Mesenteric fat pad (tissue), 1 donor: ENCODE data around the gene ADAMTS15. TPM values are rescaled to one million over a fixed set of nuclear protein-coding genes. Genes with fewer than 3 reads are reported as not detected.

Experiments used
- DNase-seq: peaks from one replicate; pipeline ENCODE4 v3.0.0-alpha.2; 2020; ENCODE audit warnings: low spot score
- total RNA-seq: library from RNA; stranded (reverse); fragmentation: NEBNext Ultra II Directional; extraction: Animal tissue kit (Norgen Biotek cat#: 25700); gene quantifications from one replicate; pipeline ENCODE4 v1.2.1, GENCODE V29; 2021
- donor health status: DM: yes; HTN: yes; CAD: no.

The ADAMTS15 gene
- total RNA-seq, 1 donor from 2014 or later = 61.2 TPM

DNA sequence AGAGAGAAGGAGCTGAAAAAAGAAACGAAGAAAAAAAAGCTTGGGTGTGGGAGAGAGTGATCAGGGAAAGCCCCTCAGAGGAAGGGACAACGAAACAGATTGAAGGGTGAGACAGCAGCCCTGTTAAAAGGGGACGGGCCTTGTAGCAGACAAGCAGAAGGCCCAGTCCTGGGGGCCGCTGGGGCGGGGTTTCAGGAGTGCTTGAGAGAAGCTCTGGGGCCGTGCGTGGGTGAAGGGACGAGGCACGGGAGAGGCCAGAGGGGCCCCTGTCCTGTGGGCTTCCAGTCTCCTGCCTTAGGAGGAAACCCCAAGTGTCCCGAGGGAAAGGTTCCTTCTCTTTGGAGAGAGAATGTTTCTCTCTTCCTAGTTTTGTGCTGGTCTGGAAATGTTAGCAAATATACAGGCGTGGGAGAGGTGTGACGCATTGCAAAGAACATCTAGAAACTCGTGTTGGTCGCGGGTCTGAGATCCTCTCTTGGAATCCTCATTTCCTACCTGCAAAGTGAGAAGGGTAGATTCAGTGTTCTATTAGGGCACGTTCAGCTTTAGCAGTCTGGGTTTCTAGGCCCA lies 28.6 kb downstream of the ADAMTS15 start:
- DNase-seq = no peak

DNA sequence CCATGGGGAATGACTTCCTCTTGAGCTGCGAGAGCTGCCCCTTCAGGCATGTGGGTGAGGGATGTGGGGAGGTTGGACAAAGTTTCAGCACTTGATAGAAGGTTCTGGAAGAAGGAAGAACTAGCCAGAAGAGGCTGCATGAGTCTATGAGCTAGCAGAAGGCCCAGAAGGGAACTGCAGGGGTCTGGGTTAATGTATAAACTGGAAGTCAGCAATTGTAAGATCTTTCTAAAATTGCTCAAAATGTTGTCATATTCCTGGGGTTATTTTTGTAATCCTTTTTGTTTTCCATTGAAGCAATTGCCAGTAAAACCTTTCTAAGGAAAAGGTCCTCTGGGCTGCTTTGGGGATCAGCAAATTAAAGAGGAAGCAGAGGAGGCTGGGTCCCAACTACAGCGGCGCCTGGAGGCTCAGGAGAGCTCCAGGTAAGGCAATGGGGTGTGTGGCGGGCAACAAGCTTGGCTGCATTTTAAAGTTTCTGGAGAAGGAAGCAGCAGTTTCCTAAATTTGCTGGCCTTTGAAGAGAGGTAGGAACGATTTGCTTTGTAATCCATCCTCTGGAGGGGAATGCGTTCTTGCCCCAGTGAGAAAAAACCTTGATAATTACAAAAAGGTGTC lies 29.2 kb downstream of the ADAMTS15 start:
- DNase-seq = no peak

DNA sequence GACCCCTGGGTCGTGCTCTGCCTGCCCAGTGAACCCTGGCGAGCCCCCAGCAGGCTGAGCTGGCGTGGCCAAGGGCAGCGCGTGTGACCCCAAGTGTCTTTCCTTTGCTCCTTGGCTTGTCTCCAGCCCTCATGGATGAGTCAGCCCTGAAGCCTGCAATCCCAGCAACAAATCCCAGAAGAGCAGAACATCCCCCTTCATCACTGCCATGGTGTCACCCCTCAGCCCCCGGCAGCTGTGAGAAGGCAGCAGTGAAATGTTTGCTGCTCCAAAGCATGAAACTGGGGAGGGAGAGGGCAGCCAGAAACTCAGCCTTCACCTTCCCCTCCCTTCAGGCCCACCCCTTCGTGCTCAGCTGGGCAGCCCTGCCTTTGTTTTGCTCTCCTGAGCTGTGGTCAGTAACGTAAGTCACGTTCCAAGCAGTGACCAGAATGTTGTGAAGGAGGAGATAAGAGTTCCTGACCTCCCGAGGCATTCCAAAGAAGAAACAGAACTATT lies 29.8 kb downstream of the ADAMTS15 start:
- DNase-seq = no peak

DNA sequence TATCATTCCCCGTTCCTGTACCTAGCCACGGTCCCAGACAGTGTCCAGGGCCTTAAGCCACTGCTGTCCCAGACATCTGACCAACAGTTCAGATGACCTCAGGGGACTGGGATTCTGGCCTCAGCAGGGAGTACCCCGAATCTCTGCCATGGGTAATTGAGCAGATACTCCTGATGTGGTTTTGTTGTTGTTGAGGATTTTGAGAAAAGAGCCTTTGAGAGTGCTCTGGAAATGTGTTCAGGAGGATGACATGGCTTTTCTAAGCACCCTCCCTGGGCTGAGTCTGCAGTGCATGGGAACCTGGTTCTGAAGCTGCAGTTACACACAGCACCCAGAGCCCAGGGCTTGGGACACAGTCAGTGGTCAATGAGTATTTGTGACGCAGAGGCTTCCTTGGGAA lies 30.4 kb downstream of the ADAMTS15 start:
- no peak for DNase-seq

DNA sequence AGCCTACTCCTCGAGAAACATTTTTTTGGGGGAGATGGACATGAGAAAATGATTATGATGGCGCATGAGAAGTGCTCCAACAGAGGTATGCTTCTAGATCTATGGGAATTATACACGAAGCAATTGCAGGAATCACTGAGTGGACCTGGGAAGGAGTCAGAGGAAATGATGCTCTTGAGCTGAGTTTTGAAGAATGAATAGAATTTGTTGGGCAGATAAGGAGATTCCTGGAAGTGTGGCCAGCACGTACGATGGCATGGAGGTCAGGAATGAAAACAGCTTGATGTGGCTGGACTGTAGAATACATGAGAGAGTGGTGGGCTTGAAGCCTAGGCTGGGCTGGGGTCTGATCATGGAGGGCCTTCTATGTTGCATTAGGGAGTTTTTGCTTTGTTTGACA lies 31.7 kb downstream of the ADAMTS15 start:
- no peak for DNase-seq

DNA sequence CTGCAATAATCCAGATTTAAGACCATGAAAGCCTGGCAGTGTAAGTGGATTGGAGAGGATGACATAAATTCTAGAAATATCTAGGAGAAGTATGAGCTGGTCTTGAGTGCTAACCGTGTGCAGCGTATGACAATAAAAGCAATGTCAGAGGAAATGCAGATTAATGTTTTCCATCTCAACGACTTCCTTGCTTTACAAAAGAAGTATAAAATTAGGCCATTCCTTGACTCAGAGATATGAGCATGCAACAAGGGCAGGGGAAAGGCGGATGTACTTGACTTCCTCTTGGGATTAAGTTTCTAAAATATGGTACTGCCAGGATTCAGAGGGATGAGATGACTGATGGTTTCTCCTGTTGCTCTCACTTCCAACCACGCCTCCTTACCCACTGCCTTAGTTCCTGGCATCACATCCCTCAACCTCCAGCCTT lies 32.3 kb downstream of the ADAMTS15 start:
- DNase-seq = no peak

DNA sequence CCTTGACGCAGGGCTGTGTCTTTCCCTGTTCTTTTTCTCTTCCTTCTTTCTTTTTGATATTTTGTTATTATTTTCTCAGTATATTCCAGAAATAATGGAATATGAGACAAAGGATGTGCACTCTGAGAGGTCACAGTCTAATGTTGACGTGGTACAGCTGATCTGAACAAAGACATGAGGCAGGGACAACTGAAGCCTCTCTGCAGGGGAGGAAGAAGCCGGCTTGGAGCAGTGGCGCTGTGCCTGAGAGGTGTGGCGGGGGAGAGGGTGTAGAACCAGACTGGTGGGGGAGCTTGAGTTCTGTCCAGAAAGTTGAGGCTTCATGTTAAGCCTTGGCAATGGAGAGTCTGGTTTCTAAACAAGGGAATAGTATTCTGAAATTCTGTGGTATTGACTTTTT lies 34.7 kb downstream of the ADAMTS15 start:
- no peak for DNase-seq

DNA sequence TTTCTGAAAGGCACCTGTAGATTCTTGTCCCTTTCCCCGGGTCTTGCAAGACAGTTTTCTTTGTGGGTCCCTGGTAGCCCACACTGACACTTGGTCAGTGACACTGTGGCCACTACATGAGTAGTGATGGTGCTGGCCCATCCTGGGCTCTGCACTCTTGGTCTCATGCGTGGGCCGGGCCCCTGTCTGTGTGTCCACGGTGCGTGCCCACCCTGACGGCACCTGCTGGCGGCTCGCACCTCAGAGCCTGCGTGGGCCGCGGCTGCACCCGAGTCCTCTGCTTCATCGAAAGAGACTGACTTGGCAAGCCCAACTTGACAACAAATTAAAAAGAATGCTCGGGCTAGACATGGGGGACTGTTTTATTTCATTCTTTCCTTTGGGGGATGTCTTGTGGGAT lies 37.5 kb downstream of the ADAMTS15 start:
- no peak for DNase-seq

DNA sequence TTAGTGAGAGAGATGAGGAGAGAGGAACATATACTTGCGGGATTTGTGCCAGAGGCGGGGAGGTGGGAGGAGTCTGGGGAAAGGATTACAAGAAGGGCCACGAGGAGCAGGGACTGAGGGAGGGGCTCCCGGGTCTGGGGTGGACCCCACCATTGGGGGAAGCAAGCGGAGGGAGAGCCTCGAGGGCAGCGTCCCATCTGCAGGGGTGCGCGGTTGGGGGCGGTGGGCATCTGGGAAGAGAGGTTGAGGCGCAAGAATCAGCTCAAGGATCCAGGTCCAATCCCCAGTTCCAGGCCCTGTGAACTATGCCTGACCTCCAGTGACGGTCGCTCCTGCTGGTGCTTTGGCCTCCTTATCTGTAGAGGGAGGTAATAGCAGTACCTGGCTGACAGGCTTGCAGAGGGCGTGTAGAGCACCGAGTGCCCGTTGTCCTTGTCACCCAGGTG lies 38.0 kb downstream of the ADAMTS15 start:
- no peak for DNase-seq

DNA sequence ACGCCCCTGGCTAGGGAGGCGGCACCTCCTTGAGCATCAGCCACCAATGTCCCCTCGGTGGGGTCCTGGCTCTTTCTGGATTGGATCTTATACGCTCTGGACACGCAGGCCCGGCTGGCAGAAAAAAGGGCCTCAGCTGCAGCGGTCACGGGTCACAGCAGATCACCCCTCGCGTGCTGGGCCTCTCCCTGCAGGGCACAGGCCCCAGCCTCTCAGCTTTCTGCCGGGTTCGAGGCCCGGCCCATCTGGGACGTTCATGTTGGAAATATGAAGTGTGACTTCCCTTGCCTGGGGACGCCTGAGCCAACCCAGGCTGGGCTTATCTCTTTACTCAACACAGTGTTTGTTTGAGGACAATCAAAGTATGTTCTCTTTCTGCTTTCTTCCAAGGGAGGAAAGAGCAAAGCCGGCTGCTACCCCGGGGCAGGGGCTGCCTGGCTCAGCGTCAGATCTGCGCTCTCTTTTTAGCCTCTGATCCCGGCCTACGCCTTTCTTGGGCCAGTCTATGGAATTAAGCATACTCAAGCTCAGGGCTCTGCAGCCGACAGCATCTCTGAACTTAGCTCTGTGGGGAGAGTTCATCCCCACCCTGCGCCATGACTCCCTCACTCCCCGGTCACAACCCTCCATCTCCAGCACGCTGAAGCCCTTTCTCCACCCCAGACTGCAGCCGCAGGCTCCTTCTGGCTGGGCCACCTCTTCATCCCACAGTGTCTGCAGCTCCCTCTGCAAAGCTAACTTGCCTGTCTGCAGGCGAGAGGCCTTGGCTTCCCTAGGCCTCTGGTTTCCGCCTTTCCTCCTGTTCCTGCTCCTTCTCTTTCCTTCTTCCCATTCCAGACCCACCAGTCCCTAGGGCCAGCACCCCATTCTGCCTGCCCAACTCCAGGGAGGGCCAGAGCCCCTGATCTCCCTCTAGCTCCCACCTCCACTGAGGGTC lies 38.8 kb downstream of the ADAMTS15 start:
- no peak for DNase-seq

DNA sequence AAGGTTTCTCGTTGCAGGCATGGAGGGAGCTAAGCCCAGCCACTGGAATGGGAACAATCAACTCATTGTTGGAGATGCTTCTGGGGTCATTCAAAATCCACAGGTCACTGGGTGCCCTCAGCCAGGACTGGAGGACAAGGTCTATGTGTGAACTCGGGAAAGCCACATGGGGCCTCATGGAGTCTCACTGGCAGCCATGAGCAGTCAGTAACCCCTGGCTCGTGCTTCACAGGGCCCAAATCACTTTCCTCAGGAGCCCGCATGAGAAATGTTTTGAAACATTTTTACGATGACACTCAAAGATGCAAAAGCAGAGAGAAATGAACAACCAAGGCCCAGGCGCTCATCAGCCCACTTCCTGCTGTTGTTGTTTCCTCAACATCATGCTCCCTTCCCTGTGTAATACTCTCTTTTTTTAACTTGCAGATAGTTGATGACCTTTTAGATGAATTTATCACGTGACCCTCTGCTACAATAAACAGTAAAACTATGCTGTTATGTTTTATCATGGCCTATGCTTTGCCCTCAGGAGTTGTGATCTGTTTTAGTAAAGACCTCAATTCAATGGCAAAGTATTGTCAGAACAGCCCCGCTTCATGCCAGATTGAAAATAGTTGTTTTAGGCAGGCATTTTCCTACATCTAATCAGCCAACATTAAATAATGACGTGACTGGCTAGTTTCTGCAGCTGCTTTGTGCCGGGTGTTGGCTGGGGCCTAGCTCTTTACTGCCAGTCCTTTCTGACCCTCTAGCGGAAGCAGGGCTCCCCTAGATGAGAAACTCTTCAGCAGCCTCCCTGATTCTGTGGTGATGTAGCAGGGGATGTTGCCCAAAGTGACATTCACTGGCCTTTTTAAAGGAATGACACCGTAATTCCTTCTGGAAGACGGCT lies 39.7 kb downstream of the ADAMTS15 start:
- DNase-seq = no peak

DNA sequence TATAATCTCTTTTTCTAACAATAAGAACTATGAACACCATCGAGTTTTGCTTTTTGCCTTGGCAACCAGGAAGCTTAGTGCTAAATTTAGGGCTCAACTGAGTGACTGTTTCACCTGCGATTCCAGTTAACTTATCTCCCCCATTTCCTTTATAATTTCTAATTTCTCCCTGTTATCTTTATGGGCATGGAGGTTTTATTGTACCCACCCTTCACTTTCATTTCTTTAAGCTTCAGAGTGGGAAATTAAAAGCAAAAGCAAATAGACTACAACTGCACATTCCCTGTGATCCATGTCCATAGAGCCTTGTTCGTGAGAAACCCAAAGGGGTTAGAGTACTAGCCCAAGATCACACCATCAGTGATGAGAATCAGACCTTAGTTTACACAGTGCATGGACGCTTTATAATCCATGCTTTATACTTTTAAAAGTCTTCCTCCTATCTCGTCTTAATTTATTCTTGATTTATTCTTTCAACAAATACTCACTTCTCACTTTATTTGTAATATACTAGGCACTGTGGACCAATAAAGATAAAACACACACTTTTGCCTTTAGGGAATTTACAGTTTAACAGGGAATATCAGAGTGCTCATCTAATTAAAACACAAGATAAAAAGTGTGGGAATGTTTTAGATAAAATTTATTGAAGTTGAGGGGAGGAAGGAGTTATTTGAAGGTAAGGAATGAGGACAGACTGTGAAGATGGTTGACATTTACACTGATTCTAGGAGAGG lies 40.6 kb downstream of the ADAMTS15 start:
- no peak for DNase-seq

DNA sequence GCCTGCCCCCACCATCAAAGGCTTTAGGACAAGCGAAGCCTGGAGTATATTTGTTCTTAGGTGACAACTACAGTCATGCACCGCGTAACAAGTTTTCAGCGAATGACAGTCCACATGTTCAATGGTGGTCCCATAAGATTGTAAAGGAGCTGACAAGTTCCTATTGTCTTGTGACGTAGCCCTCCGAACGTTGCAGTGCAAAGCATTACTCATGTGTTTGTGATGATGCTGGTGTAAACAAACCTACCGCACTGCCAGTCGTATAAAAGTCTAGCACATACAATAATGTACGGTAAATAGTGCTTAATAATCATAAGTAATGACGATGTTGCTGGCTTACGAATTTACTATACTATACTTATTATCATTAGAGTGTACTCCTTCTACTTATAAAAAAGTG lies 41.3 kb downstream of the ADAMTS15 start:
- DNase-seq = no peak

DNA sequence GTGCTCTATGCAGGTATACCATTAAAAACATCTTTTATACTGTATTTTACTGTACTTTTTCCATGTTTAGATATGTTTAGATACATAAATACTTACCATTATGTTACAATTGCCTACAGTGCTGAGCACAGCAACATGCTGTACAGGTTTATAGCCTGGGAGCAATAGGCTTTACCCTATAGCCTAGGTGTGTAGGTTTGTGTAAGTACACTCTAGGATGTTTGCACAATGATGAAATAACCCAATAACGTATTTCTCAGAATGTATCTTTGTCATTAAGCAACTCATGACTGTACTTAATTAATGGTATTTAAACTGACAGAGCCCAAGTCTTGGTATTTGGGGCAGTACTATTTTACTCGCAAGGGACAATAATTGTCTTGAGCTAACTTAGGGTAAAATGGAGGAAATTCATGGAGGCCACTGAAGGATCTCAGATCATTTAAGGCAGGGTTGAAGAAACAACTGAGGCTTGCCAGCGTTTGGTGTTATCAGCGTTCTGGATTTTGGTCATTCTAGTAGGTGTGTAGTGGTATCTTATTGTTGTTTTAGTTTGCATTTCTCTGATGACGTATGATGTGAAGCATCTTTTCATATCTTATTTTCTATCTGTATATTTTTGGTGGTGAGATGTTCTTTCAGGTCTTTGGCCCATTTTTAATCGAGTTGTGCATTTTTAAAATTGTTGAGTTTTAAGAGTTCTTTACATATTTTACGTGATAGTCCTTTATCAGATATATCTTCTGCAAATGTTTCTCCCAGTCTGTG lies 42.4 kb downstream of the ADAMTS15 start:
- DNase-seq = no peak

DNA sequence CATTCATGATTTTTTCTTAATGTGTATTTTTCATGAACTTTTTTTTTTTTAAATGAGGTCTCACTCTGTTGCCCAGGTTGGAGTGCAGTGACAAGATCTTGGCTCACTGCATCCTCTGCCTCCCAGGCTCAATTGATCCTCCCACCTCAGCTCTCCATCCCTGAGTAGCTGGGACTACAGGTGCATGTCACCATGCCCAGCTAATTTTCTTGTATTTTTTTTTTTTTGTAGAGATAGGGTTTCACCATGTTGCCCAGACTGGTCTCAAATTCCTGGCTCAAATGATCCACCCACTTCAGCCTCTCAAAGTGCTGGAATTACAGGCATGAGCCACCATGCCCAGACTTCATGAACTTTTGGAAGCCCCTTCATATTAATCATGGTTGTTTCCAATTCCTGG lies 49.7 kb downstream of the ADAMTS15 start:
- DNase-seq = no peak

DNA sequence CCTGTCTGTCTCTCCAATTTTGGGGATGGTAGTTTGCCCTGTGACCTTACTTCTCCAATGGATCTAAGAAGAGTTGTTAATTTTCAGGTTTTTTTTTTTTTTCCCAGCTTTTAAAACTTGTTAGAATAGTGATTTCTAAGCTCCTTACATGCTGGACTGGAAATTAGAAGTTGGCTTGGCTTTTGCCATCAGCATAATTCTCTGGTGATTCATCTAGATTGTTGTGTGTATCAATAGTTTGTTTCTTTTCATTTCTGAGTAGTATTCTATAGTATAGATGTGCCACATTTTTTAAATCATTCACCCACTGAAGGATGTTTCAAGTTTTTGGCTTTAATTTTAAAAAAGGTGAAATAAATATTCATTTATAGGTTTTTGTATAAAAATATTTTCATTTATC lies 51.4 kb downstream of the ADAMTS15 start:
- DNase-seq = no peak

DNA sequence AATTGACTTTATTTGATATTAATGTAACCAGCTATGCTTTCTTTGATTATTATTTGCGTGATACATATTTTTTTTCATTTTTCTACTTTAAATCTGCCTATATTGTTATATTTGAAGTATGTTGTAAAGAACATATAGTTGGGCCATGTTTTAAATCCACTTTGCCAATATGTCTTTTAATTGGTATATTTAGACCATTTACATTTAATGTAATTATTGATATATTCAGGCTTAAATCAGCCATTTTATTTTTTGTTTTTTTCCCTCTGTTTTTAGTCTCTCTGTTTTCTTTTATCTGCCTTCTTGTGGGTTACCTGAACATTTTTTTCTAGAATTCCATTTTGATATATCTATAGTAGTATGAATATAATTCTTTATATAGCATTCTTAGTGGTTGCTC lies 55.9 kb downstream of the ADAMTS15 start:
- DNase-seq = no peak

DNA sequence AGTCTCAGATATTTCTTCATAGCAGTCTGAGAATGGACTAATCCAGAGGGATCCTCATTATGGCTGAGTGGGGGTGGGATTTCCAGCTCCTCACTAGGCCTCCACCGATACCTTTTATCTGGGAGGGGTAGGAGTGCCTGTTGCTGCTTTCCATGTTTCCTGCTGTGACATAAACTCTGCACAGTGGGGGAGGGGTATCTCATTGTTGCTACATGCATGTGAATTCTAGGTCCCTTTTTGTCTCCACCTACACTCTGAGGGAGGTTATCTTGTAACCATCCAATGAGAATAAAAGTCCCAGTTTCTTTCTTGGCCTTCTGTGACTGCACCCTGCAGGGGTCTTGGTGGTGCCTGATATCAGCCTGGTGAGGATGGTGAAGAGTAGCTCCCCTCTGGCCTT lies 60.5 kb downstream of the ADAMTS15 start:
- no peak for DNase-seq

DNA sequence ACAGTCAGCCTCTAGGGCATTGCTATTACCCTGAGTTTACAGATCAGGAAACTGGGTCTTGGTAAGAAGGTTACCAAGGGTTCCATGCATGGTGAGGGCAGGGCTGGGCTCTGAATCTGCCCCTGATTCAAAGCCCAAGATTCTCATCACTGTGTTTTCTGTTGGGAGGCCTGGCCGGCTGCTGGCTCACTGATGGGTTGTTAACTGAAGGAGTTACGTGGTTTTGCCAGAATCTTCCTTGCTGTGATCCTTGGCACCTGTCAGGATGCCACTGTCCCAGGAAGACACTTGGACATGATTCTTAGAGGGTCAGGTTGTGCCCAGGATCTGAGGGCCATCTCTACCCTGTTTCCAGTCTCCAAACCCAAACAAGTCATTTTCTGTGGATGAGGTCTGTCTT lies 61.5 kb downstream of the ADAMTS15 start:
- DNase-seq = no peak
